Type B pancreatic cell (in vitro differentiated cells): ENCODE data around the gene SRCAP. TPM values are rescaled to one million over a fixed set of nuclear protein-coding genes. Genes with fewer than 3 reads are reported as not detected.

ENCODE experiments used
- DNase-seq: peaks from one replicate; pipeline ENCODE4 v3.0.0; 2021; ENCODE audit warnings: mixed read lengths; ENCODE audit not compliant: unreplicated experiment; ENCODE audit errors: extremely low spot score
- H3K27ac Mint-ChIP-seq: 2 replicates; pipeline ENCODE4 v1.8.0; 2021; ENCODE audit warnings: mild to moderate bottlenecking, mixed read lengths
- H3K27me3 Mint-ChIP-seq: 2 replicates; pipeline ENCODE4 v1.8.0; 2021; ENCODE audit warnings: mixed read lengths
- H3K36me3 Mint-ChIP-seq: 2 replicates; pipeline ENCODE4 v1.8.0; 2021; ENCODE audit warnings: mixed read lengths
- H3K4me1 Mint-ChIP-seq: one replicate; pipeline ENCODE4 v1.8.0; 2021; ENCODE audit warnings: mixed read lengths; ENCODE audit not compliant: unreplicated experiment
- H3K4me3 Mint-ChIP-seq: 2 replicates; pipeline ENCODE4 v1.8.0; 2021; ENCODE audit warnings: mild to moderate bottlenecking, mixed read lengths
- H3K9me3 Mint-ChIP-seq: 2 replicates; pipeline ENCODE4 v1.8.0; 2021; ENCODE audit warnings: mixed read lengths
- total RNA-seq: library from RNA; stranded (reverse); gene quantifications from 2 replicates; pipeline ENCODE4 v1.2.1, GENCODE V29; 2021; ENCODE audit warnings: low replicate concordance
- TF ChIP-seq, protein P1 (sequence below): fragments of 200-600 bp; sonication (generic); conservative IDR thresholded peaks from 2 replicates; pipeline ENCODE4 v1.5.0; 2021; ENCODE audit warnings: antibody characterized with exemption, mild to moderate bottlenecking

Gene SRCAP
- total RNA-seq, 1 donor from 2014 or later, result 73.5 TPM

DNA sequence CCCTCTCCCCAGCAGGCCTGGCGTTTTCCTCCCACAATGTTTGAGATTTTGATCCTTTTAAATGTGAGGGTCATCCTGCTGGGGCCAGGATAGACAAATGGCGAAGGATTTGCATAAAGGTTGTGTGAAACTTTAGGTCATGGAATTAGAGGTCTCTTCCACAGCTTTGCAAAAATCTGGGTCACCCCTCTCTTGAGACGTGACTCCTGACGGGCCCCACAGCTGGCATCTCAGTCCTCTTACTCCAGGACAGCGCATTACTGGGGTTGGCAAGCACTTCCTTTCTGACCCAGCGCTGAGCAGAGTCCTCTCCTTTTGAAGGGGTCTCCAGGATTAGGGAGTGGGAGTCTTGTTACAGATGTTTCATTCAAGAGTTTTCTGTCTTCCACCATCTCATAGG is 80.6 kb downstream of the SRCAP start:
- Mint-ChIP-seq H3K27me3 (no peaks in the 10 kb centered on the region), H3K27ac (peak overlapping the region; percentile 63), H3K4me1 (peaks cover 20% of the 10 kb centered on the region), H3K36me3 (peaks cover 5% of the 10 kb centered on the region), H3K4me3 (no peak overlapping the region), H3K9me3 (no peaks in the 10 kb centered on the region)
- DNase-seq, result no peak
- TF ChIP-seq, protein P1, sequence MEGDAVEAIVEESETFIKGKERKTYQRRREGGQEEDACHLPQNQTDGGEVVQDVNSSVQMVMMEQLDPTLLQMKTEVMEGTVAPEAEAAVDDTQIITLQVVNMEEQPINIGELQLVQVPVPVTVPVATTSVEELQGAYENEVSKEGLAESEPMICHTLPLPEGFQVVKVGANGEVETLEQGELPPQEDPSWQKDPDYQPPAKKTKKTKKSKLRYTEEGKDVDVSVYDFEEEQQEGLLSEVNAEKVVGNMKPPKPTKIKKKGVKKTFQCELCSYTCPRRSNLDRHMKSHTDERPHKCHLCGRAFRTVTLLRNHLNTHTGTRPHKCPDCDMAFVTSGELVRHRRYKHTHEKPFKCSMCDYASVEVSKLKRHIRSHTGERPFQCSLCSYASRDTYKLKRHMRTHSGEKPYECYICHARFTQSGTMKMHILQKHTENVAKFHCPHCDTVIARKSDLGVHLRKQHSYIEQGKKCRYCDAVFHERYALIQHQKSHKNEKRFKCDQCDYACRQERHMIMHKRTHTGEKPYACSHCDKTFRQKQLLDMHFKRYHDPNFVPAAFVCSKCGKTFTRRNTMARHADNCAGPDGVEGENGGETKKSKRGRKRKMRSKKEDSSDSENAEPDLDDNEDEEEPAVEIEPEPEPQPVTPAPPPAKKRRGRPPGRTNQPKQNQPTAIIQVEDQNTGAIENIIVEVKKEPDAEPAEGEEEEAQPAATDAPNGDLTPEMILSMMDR, result no peak

DNA sequence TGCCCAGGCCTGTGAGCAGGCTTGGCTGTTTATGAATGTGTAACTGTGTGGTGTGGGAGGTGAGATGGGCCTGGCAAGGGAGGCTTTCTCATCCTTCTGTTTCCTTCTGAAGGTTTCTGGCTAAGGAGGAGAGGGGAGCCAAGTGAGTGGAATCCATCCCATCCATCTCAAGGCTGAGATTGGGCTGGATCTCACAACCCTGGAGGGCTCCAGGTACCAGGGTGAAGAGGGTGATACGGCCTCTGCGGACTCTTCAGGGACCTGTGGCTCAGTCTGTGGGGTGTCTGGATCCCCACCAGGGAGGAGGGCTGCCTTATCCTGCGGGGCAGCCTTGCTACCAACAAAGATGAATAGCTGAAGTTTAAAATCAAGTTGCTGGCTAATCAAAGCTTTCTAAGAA is 81.0 kb downstream of the SRCAP start:
- no peak for DNase-seq
- H3K36me3 Mint-ChIP-seq, result peaks cover 5% of the 10 kb centered on the region
- TF ChIP-seq, protein P1, result no peak
- H3K4me3 Mint-ChIP-seq, result no peak overlapping the region
- no peaks in the 10 kb centered on the region for H3K27me3 Mint-ChIP-seq
- no peak overlapping the region for H3K27ac Mint-ChIP-seq
- peaks cover 24% of the 10 kb centered on the region for H3K4me1 Mint-ChIP-seq
- H3K9me3 Mint-ChIP-seq, result no peaks in the 10 kb centered on the region

DNA sequence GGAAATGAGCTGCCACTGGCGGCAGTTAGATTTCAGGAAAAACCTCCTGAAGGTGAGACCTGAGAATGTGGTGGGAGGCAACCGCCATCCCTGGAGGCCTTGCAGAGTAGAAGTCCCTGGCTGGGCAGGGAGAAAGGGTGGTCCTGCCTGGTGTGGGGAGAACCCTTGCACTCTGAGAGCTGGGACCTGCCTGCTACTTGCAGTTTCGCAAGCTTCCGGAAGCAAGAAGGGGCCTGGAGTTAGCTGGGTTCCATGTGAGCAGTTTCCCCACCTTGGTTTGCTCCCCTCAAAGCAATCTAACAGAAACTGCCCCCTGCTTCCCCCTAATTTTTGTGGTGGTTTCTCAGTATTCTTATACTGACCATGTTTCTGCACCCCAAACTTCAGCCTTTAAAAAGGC is 81.6 kb downstream of the SRCAP start:
- H3K4me3 Mint-ChIP-seq, result no peak overlapping the region
- no peaks in the 10 kb centered on the region for H3K27me3 Mint-ChIP-seq
- no peaks in the 10 kb centered on the region for H3K9me3 Mint-ChIP-seq

DNA sequence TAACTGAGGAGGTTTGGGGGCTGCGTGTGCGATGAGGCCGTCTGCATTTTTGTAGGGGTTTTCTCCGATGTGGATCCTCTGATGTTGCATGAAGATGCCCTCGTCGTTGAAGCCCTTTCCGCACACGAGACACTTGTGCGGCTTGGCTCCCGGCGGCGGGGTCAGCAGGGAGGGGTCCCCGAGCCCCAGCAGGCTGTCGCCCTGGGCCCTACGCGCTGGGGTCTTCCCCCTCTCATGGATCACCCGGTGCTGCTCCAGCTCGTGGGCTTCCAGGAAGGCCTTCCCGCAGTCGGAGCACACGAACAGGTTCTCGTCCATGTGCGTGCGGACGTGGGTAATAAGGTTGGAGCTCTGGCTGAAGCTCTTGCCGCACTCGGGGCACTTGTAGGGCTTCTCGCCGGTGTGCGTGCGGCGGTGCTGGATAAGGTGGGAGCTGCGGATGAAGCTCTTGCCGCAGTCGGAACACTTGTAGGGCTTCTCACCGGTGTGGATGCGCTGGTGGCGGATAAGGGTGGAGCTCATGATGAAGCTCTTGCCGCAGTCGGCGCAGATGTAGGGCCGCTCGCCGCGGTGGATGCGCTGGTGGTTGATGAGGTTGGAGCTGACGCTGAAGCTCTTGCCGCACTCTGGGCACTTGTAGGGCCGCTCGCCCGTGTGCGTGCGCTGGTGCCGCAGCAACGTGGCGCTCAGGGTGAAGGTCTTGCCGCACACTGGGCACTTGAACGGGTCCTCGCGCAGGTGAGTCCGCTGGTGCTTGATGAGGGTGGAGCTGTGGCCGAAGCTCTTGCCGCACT is 83.7 kb downstream of the SRCAP start:
- H3K9me3 Mint-ChIP-seq, result no peaks in the 10 kb centered on the region
- DNase-seq, result no peak
- H3K4me1 Mint-ChIP-seq, result peaks cover 24% of the 10 kb centered on the region
- no peak overlapping the region for H3K27ac Mint-ChIP-seq
- no peak overlapping the region for H3K4me3 Mint-ChIP-seq
- no peaks in the 10 kb centered on the region for H3K27me3 Mint-ChIP-seq
- TF ChIP-seq, protein P1, result no peak
- peaks cover 5% of the 10 kb centered on the region for H3K36me3 Mint-ChIP-seq

More for the DNA sequence above, 81.6 kb downstream of the SRCAP start:
- peaks cover 5% of the 10 kb centered on the region for H3K36me3 Mint-ChIP-seq
- DNase-seq, result no peak
- peaks cover 29% of the 10 kb centered on the region for H3K4me1 Mint-ChIP-seq
- TF ChIP-seq, protein P1, result no peak
- H3K27ac Mint-ChIP-seq, result no peak overlapping the region

DNA sequence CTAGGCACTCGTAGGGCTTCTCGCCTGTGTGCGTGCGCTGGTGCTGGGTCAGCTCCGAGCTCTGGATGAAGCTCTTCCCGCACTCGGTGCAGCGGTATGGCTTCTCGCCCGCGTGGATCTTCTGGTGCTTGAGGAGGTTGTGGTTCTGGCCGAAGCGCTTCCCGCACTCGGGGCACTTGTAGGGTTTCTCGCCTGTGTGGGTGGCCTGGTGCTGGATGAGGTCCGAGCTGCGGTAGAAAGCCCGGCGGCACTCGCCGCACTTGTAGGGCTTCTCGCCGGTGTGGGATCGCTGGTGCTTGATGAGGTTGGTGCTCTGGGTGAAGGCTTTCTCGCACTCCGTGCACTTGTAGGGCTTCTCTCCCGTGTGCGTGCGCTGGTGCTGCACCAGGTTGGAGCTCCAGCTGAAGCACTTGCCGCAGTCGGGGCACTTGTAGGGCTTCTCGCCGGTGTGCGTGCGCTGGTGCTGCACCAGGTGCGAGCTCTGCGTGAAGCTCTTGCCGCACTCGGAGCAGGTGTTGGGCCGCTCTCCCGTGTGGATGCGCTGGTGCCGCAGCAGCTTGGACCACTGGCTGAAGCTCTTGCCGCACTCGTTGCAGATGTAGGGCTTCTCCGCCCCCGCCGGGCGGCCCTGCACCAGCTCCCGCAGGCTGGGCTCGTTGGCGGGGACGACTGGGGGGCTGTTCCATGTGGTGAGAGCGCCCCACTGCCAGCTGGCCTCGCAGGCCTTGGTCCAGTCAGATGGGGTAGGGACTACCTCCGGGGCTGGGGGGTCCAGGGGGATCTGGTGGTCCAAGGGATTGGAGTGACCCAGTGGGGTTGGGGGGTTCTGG is 84.5 kb downstream of the SRCAP start:
- TF ChIP-seq, protein P1, result no peak
- Mint-ChIP-seq H3K27ac (no peak overlapping the region), H3K36me3 (peaks cover 5% of the 10 kb centered on the region), H3K9me3 (no peaks in the 10 kb centered on the region), H3K4me1 (peaks cover 27% of the 10 kb centered on the region), H3K27me3 (no peaks in the 10 kb centered on the region), H3K4me3 (no peak overlapping the region)
- DNase-seq, result no peak
